Femur (tissue), 1 donor: ENCODE data around the gene TSSK1B.
"Not testable (repeated sequence)": the region's sequence is repeated elsewhere in the genome, so short reads cannot be mapped to it uniquely, and the experiment has no call there.

Source experiments
- DNase-seq: peaks from one replicate; pipeline ENCODE4 v3.0.0-alpha.2; 2017

The TSSK1B gene

GRCh38 chr5:113434889-113435288 is at the start of gene TSSK1B:
Gene TSSK1B, minus strand, starts transcription at chr5:113434989. Its CDS starts 150 bp downstream, at chr5:113434839.
- DNase-seq, result no peak

GRCh38 chr5:113480243-113480642 is 45.5 kb upstream of the TSSK1B start:
- no peak for DNase-seq

GRCh38 chr5:113478691-113479090 is 43.9 kb upstream of the TSSK1B start:
- DNase-seq, result no peak

DNA sequence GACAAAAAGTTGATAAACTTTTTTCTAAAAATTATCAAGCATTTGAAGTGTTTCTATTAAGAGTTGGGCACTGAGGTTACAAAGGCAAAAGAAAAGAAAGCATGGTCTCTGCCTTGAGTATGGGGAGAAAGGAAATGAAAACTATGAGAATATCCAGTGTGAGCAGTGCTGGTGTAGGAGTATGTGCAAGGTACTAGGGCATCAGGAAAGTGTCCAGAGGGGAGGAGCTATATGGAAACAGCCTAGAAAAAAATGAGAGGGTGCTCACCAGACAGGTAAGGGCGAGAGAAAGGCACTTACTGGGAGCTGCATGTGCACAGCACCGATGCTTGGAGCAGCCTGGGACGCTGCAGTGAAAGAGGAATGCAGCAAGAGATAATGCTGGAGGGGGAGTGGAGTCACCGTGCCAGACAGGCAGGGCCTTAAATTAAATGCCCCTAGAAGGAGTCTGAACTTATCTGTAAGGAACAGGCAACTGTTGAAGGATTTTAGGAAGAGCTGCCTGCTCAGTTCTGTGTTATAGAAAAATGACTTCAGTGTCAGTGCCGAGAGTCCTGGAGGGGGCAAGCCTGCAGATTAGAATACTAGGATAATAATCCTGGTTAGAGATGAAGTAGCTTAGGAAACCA is 39.4 kb upstream of the TSSK1B start:
- DNase-seq, result no peak

GRCh38 chr5:113463032-113463431 is 28.2 kb upstream of the TSSK1B start:
- DNase-seq, result no peak

- not testable (repeated sequence) for DNase-seq
These were observed 22.3 kb upstream of the TSSK1B start for GRCh38 chr5:113457106-113457505.

GRCh38 chr5:113452941-113453340 is 18.2 kb upstream of the TSSK1B start:
- DNase-seq, result no peak

DNA sequence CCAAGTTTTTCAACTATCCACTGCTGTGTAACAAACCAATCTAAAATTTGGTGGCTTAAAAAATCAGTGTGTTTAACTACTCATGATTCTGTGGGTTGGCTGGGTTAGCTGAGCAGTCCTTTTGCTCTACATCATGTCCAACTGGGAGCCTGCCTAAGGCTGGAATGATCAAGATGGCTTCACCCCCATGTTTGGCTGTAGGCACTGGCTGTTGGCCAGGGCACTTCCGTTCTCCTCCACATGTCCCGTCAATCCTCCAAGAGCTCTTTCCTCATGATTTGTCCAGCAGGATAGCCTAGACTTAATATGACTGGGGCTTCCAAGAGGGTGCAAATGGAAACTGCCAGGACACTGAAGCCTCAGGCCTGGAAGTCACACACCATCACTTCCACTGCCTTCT is 17.0 kb upstream of the TSSK1B start:
- no peak for DNase-seq

- no peak for DNase-seq
These were observed 16.1 kb upstream of the TSSK1B start for GRCh38 chr5:113450929-113451328.

DNA sequence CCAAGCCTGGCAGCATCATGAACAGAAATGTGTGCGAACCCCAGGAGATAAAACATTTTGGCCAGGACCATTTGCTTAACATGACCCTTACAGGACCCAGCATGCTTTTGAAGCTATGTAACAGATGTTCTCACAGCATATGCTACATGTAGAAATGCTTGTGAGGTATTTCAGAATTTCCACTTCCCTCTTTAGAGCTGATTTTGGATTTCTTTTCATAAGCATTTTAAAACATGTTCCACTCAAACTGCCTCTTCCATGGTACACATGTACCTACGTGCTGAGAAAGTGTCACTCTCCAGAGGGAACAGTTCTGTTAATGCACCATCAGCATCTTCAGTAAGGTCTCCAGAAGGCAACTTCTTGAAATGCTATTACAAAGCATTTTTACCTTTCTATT is 15.7 kb upstream of the TSSK1B start:
- DNase-seq, result no peak

DNA sequence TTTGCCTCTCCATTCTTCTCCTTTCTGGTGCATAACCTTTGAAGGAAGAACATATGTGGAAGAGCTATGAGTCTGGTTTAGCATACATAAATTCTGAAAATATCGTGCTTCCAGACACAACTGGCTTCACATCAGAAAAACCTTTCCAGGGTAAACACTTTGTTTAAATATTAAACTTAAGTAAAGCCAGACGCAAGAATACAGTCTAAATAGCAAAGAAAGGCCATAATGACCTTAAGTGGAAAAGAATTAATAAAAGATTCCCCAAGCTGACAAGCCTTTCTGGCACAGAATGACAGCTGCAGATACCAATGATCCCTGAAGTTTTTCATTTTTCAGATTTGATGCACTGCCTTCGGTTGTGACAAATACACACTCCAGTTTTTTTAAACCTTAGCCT is 13.5 kb upstream of the TSSK1B start:
- DNase-seq, result no peak

DNA sequence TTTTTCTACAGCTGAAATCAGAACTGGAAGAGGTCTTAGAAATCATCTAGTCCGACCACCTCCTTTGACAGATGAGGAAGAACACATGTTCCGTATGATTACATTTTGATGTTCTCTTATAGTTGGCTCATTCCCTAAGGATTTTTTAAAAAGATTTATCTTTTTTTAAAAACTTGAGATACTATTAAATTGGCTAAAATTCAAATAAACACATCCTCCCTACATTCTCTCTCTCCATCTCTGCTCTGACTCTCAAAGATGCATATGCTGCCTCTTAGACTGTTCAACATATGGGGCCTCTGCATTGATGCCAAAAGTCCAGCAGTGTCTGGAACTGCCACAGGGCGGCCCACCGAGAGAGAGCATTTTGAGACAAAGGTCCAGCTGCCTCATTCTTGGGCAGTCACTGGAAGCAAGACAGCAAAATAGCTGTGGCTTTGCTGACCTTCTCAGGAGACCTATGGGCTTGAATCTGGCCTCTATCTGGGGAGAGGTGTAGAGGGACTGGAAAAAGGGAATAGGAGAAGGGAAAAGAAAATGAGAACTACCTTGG is 12.8 kb upstream of the TSSK1B start:
- peak; percentile 40 for DNase-seq

DNA sequence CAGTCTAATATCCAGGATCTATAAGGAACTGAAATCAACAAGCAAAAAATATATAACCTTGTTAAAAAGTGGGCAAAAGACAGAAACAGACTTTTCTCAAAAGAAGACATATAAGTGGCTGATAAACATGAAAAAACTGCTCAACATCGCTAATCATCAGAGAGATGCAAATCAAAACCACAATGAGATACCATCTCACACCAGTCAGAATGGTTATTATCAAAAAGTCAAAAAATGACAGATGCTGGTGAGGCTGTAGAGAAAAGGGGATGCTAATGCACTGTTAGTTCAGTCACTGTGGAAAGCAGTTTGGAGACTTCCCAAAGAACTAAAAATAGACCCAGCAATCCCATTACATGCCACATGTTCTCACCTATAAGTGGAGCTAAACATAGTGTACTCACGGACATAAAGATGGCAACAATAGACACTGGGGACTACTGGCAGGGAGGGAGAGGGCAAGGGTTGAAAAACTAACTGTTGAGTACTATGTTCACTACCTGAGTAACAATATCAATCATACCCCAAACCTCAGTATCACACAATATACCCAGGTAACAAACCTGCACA is 11.7 kb upstream of the TSSK1B start:
- no peak for DNase-seq

DNA sequence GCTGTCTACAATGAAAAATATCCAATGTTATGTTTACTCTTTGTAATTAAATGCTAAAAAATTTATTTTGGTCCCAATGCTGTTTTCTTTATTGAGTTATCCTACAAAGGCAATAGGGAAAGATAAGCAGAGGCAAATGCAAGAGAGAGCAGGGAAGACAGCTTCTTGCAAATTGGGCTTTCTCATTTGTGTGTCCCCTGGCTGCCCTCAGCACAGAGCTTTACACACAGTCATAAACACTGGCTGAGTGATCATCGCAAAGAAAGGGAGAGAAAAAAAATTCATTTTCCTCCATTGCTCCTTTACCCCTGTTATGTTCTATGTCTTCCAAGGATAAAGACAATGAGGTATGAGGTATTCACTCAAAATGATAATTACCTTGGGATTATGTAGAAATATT is 2.3 kb upstream of the TSSK1B start:
- peak; percentile 40 for DNase-seq

GRCh38 chr5:113435575-113435974 is 786 bp upstream of the TSSK1B start:
- DNase-seq, result peak; percentile 32

DNA sequence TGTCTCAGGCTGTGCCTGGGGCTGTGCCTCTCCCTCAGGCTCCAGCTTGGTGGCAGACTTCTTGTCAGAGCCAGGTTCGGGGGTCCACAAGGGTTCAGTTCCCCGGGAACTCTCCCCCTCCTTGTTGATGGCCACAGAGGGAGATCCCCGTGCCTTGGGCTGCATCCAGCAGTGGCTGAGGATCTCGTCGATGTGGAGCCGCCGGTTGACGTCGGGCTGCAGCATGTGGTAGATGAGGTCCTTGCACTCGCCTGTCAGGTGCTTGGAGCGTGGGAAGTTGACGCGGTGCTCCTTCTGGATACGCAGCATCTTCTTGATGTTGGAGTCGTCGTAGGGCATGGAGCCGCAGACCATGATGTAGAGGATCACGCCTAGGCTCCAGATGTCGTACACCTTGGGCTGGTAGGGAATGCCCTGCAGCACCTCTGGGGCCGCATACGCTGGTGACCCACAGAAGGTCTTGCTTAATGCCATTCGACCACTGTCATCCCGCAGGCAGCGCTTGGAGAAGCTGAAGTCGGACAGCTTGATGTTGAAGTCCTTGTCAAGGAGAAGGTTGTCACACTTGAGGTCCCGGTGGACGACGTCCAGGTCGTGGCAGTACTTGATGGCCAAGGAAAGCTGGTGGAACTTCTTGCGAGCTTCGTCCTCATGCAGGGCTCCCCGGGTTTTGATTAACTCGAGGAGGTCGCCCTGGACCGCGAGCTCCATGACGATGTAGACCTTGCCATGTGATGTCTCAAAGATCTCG is 752 bp downstream of the TSSK1B start:
- DNase-seq, result no peak

GRCh38 chr5:113433071-113433470 is 1.7 kb downstream of the TSSK1B start:
- DNase-seq, result no peak

GRCh38 chr5:113427871-113428574 is 6.8 kb downstream of the TSSK1B start:
- DNase-seq, result no peak

DNA sequence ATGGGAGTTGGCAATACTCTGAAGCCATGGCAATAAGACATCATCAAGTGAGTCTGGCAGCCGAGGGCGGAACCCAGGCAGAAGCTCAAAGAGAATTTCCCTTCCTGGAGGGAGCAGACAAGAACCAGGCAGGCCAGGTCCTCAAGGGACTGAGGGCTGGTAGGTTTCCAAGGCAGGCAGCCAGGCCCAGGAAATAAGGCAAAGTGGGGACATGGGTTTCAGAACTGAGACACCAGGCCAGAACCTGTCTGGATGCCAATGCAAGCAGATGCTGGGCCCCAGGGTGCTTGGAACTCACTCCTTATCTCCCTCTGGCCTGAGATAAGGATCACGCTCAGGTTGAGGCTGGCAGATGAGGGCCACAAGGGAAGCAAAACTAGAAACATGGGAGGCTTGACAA is 8.9 kb downstream of the TSSK1B start:
- DNase-seq, result no peak

GRCh38 chr5:113421693-113422092 is 13.1 kb downstream of the TSSK1B start:
- no peak for DNase-seq

GRCh38 chr5:113405530-113405929 is 29.3 kb downstream of the TSSK1B start:
- DNase-seq, result no peak

GRCh38 chr5:113404269-113404668 is 30.5 kb downstream of the TSSK1B start:
- no peak for DNase-seq

- DNase-seq, result not testable (repeated sequence)
These were observed 36.8 kb downstream of the TSSK1B start for GRCh38 chr5:113397986-113398385.
